AG04450 (cell line): Measurements from ENCODE around the gene APP. TPM values are rescaled to one million over a fixed set of nuclear protein-coding genes. Genes with fewer than 3 reads are reported as not detected.

Experiments
- CTCF ChIA-PET: fragments of 300-600, 350-600 bp; formaldehyde crosslinking; extraction: SDS; loops from one replicate; lab custom pipeline; 2022; ENCODE audit warnings: antibody characterized with exemption, inconsistent platforms; lab: Charles Lee
- POLR2A ChIA-PET: fragments of 350-600 bp; formaldehyde crosslinking; extraction: SDS; loops from one replicate; lab custom pipeline; 2021; ENCODE audit warnings: antibody characterized with exemption, inconsistent platforms; lab: Yijun Ruan, JAX
- DNase-seq: peaks from one replicate; pipeline ENCODE4 v3.0.0-alpha.2; 2011; ENCODE audit warnings: low read depth, low spot score
- H3K27ac ChIP-seq: one replicate; pipeline ENCODE4 v1.5.1; 2012; ENCODE audit warnings: low read depth, low read length, control low read depth
- H3K27me3 ChIP-seq: one replicate; pipeline ENCODE4 v1.6.0; 2012; ENCODE audit warnings: low read length; ENCODE audit not compliant: control insufficient read depth, insufficient read depth
- H3K4me3 ChIP-seq: 2 replicates; pipeline ENCODE4 v1.5.1; 2011; ENCODE audit warnings: mild to moderate bottlenecking, low read depth, low read length, control low read depth
- H3K9me3 ChIP-seq: 2 replicates; pipeline ENCODE4 v1.5.1; 2012; ENCODE audit warnings: low read length; ENCODE audit not compliant: control insufficient read depth, insufficient read depth
- polyA plus RNA-seq: library from polyadenylated mRNA; depleted of rRNA; stranded (reverse); fragments of >200 nt; gene quantifications from 2 replicates; pipeline ENCODE4 v1.2.3, GENCODE V29; 2011
- TF ChIP-seq, protein P1 (sequence below): IDR thresholded peaks from 2 replicates; pipeline ENCODE4 v1.5.1; 2011; ENCODE audit warnings: low read depth, low read length, control low read depth, inconsistent platforms

APP gene
- polyA plus RNA-seq, 1 experiment, result 870 TPM

DNA sequence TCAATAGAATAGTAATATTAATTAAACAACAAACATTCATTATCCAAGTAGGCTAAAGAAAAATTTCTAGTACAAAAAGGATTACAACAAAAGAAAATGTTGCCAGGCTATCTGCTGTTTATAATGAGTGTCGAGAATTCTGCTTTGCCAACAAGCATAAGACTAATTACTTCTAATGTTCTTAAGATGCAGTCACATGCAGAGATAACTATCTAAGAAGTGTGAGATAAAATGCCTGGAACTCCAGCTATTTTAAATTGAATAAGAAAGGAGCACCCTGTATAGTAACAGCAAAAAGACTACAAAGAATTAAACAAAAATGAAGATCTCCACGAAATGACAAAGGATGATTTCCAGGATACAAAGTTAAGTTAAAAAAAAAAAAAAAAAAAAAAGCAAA, 59.9 kb downstream of the APP start:
- no peak for DNase-seq
- ChIA-PET CTCF (no interaction called here), POLR2A (no interaction called here)
- Histone ChIP-seq H3K4me3 (no peak overlapping the region), H3K9me3 (no peaks in the 10 kb centered on the region), H3K27ac (no peak overlapping the region), H3K27me3 (no peaks in the 10 kb centered on the region)
- TF ChIP-seq, protein P1, sequence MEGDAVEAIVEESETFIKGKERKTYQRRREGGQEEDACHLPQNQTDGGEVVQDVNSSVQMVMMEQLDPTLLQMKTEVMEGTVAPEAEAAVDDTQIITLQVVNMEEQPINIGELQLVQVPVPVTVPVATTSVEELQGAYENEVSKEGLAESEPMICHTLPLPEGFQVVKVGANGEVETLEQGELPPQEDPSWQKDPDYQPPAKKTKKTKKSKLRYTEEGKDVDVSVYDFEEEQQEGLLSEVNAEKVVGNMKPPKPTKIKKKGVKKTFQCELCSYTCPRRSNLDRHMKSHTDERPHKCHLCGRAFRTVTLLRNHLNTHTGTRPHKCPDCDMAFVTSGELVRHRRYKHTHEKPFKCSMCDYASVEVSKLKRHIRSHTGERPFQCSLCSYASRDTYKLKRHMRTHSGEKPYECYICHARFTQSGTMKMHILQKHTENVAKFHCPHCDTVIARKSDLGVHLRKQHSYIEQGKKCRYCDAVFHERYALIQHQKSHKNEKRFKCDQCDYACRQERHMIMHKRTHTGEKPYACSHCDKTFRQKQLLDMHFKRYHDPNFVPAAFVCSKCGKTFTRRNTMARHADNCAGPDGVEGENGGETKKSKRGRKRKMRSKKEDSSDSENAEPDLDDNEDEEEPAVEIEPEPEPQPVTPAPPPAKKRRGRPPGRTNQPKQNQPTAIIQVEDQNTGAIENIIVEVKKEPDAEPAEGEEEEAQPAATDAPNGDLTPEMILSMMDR, result no peak

DNA sequence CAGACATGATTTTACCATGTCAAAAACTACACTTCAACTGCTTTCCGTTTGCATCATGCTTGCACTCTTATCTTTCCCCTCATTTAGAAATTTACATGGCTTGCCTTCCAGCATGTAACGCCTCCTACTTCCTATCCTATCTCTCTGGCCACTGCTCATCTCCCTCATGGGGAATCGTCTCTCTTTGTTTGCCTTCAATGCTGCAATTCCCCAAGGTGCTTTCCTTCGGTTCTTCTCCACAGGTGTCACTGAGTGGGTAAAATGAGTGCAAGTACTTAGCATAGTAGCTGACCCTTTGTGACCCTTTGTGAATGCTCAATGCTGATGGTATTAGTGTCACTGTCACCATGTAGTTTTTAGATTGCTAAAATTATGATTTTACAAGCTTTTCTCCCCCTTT, 63.1 kb downstream of the APP start:
- POLR2A ChIA-PET, result no interaction called here
- Histone ChIP-seq H3K27me3 (no peaks in the 10 kb centered on the region), H3K4me3 (no peak overlapping the region), H3K9me3 (no peaks in the 10 kb centered on the region), H3K27ac (no peak overlapping the region)
- TF ChIP-seq, protein P1, result no peak
- no peak for DNase-seq
- CTCF ChIA-PET, result no interaction called here

DNA sequence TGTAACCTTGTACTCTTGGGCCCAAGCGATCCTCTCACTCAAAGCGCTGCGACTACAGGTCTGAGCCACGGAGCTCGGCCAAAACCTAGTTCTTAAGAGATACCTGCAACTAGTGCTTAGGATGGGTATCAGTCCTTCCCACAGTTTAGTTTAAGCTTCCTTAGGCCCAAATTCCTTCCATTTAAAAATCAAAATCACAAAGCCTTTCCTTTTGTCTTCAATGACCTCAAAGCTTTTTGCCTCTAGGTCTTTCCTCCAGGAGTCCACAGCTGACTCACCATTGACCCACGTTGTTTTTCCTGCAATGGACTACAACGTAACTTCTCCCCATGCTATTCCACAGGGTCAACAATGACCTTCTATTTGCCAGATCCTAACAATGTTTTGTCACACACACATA, 64.0 kb downstream of the APP start:
- Histone ChIP-seq H3K27ac (no peak overlapping the region), H3K4me3 (no peak overlapping the region), H3K27me3 (no peaks in the 10 kb centered on the region), H3K9me3 (no peaks in the 10 kb centered on the region)
- TF ChIP-seq, protein P1, result no peak
- POLR2A ChIA-PET, result no interaction called here
- CTCF ChIA-PET, result no interaction called here
- no peak for DNase-seq

DNA sequence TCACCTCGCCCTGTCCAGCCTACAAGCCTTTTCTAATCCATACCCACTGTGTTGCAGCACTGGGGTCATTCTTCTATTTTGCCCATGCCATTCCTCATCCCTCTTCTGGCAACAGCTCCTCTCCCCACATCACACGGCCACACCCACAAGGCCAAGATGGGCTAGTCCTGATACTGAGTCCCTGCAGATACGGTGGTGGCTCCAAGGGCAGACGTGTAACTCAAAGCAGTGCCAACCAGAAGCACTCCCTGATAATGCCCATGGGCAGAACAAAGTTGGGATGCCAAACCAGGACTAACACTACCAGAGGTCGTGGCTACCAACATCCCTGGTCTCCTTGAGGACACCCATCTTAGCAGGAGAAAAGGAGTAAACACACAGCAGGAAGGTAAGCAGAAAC, 64.8 kb downstream of the APP start:
- no peaks in the 10 kb centered on the region for H3K9me3 ChIP-seq
- CTCF ChIA-PET, result no interaction called here
- no peak overlapping the region for H3K27ac ChIP-seq
- no peak for DNase-seq
- TF ChIP-seq, protein P1, result no peak
- no peak overlapping the region for H3K4me3 ChIP-seq
- POLR2A ChIA-PET, result no interaction called here
- no peaks in the 10 kb centered on the region for H3K27me3 ChIP-seq

DNA sequence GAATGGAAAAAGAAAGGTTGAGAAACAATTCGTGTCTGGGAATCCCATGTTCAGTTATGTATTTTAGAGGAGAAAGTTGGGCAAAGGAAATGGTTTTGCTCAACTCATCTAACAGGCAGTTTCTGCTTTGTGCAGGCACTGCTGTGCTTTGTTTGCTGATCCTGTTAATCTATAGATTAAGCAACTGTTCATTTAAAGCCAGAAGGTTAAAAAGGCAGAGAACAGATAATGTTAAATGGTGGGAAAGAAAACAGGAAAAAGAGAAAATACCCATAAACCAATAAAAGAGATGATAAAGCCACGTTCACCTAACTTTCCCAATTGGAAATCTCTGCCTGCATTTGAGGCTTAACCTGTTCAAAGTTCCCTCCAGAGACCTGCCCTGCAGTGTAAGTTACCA, 70.0 kb downstream of the APP start:
- H3K27me3 ChIP-seq, result no peaks in the 10 kb centered on the region
- H3K27ac ChIP-seq, result no peak overlapping the region
- no peaks in the 10 kb centered on the region for H3K9me3 ChIP-seq
- POLR2A ChIA-PET, result no interaction called here
- TF ChIP-seq, protein P1, result no peak
- H3K4me3 ChIP-seq, result no peak overlapping the region
- CTCF ChIA-PET, result no interaction called here
- no peak for DNase-seq
